HFFc6 (cell line): ENCODE data around the gene MKKS. TPM values are rescaled to one million over a fixed set of nuclear protein-coding genes. Genes with fewer than 3 reads are reported as not detected.
A peak's percentile ranks its signal among the peaks of the same experiment; 100 is the strongest.

Experiments used
- DNase-seq: peaks from one replicate; pipeline ENCODE4 v3.0.0-alpha.2; 2018
- H3K27ac Mint-ChIP-seq: 2 replicates; pipeline ENCODE4 v1.8.0; 2020; ENCODE audit warnings: mild to moderate bottlenecking, mixed read lengths
- H3K27me3 Mint-ChIP-seq: 2 replicates; pipeline ENCODE4 v1.8.0; 2021; ENCODE audit warnings: mild to moderate bottlenecking, moderate library complexity, mixed read lengths; ENCODE audit not compliant: insufficient read depth
- H3K36me3 Mint-ChIP-seq: 2 replicates; pipeline ENCODE4 v1.8.0; 2021; ENCODE audit warnings: low read depth, mixed read lengths
- H3K4me1 Mint-ChIP-seq: 2 replicates; pipeline ENCODE4 v1.8.0; 2020; ENCODE audit warnings: low read depth, mixed read lengths
- H3K4me3 Mint-ChIP-seq: 2 replicates; pipeline ENCODE4 v1.8.0; 2020; ENCODE audit warnings: mild to moderate bottlenecking, moderate library complexity, mixed read lengths
- H3K9me3 Mint-ChIP-seq: 2 replicates; pipeline ENCODE4 v1.8.0; 2020; ENCODE audit warnings: mild to moderate bottlenecking, mixed read lengths
- CTCF ChIP-seq: fragments of 200-600 bp; sonication (generic); IDR thresholded peaks from 2 replicates; pipeline ENCODE4 v1.5.0; 2021; ENCODE audit warnings: antibody characterized with exemption, mild to moderate bottlenecking
- total RNA-seq, 6 experiments: library from RNA; stranded (reverse); fragmentation: NEBNext Ultra II Directional; extraction: Animal tissue kit (Norgen Biotek cat#: 25700); gene quantifications; 2 replicates in 1 of 6; 3 replicates in 5 of 6; pipeline ENCODE4 v1.2.3, GENCODE V29; 2021

The MKKS gene
- total RNA-seq, 6 experiments from 2014 or later, result 6.0 to 10.0 (median 8.0) TPM

GRCh38 chr20:10454151-10454750 is 20.2 kb upstream of the MKKS start:
- peaks cover 5% of the 10 kb centered on the region; the same call in 1 of the 2 replicates for H3K27me3 Mint-ChIP-seq
- DNase-seq, result no peak
- H3K36me3 Mint-ChIP-seq, result peaks cover 27% of the 10 kb centered on the region
- H3K4me1 Mint-ChIP-seq, result peaks cover 8% of the 10 kb centered on the region
- TF ChIP-seq CTCF, result no peak
- no peak overlapping the region for H3K4me3 Mint-ChIP-seq
- no peak overlapping the region for H3K27ac Mint-ChIP-seq
- H3K9me3 Mint-ChIP-seq, result peaks cover 7% of the 10 kb centered on the region; the same call in 1 of the 2 replicates

GRCh38 chr20:10453241-10453640 is 19.2 kb upstream of the MKKS start:
- H3K27ac Mint-ChIP-seq, result no peak overlapping the region
- no peak for DNase-seq
- H3K4me3 Mint-ChIP-seq, result no peak overlapping the region
- H3K4me1 Mint-ChIP-seq, result peaks cover 14% of the 10 kb centered on the region
- peaks cover 7% of the 10 kb centered on the region; the same call in 1 of the 2 replicates for H3K9me3 Mint-ChIP-seq
- peaks cover 5% of the 10 kb centered on the region; the same call in 1 of the 2 replicates for H3K27me3 Mint-ChIP-seq
- peaks cover 18% of the 10 kb centered on the region for H3K36me3 Mint-ChIP-seq
- TF ChIP-seq CTCF, result no peak

DNA sequence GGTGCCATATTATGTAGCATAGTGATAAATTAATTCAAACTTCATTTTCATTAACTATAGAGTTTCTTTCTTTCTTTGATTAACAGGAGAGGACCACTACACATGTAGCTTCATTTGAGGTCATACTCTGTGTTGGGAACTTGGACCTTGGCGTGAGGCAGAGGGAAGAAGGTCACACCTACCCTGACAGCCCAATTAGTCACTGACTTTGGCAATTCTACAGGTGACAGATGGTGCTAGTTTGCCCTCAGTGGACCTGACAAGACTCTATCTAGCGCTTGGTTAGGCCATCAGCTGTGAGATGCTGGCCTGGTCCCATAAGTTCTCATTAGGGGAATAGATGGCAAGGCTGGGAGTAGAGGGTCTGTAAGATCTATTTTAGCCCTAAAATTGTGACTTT is 15.2 kb upstream of the MKKS start:
- H3K4me1 Mint-ChIP-seq, result peaks cover 34% of the 10 kb centered on the region
- no peak for DNase-seq
- H3K4me3 Mint-ChIP-seq, result no peak overlapping the region
- no peak for TF ChIP-seq CTCF
- peaks cover 7% of the 10 kb centered on the region; the same call in 1 of the 2 replicates for H3K36me3 Mint-ChIP-seq
- peaks cover 5% of the 10 kb centered on the region; the same call in 1 of the 2 replicates for H3K27me3 Mint-ChIP-seq
- no peaks in the 10 kb centered on the region for H3K9me3 Mint-ChIP-seq
- no peak overlapping the region for H3K27ac Mint-ChIP-seq

DNA sequence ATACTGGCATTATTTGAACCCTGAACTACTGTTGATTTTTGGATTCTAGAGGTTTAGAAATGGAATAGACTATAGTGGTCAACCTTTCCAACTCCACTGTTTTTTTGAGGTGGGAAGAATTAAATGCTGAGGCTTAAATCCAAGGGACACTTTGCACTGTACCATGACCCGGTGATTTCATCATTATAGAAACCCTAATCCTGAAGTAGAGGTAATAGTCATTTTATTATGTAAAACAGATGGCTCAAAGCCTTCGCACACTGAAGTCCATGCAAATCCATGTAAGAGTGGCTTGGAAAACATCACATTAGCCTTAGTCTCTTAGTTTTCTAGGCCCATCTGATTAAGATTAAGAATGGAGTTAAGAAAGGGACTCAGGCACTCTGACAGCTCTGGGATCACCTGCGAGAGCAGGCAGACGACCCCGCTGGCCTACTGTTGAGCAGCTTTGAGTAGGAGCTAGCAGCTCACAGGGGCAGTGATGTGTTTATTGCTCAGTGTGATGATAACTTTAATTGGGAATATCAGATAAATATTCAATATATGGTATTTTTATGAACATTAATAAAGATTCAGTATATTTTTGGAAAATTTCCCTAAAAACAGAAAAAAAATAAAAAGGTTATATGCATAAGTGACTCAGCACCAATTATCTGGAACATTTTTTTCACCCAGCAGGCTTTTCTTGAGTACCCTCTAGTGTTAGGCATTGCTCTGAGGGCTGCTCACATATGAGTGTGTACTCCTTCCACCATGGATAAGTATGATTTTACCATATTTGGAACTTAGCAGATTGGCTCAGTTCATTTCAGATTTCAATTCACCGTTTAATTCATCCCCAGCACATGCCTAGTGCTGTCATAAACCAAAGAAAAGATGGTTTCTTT is 14.5 kb upstream of the MKKS start:
- TF ChIP-seq CTCF, result no peak
- DNase-seq, result peak; percentile 19
- Mint-ChIP-seq H3K27me3 (peaks cover 5% of the 10 kb centered on the region; the same call in 1 of the 2 replicates), H3K27ac (no peak overlapping the region), H3K36me3 (peaks cover 7% of the 10 kb centered on the region; the same call in 1 of the 2 replicates), H3K4me1 (peaks cover 34% of the 10 kb centered on the region), H3K4me3 (no peak overlapping the region), H3K9me3 (no peaks in the 10 kb centered on the region)

DNA sequence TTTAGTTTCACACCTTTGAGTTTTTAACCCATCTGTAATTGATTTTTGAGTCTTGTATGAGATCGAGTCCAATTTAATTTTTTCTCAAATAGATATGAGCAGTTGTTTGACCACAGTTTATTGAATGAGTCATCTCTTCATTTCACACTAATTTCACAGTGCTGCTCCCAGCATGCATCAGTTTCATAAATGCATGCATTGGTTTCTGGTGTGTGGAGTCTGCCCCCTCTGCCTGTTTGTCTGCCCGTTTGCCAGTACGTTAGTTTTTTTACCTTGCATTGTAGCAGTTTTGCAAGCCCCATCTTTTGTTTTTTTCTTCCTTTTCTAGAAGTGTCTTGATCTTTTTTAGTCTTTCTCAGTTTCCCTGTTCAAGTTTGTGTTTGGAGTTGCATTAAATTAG is 13.0 kb upstream of the MKKS start:
- Mint-ChIP-seq H3K27ac (no peak overlapping the region; the same call in 1 of the 2 replicates), H3K4me1 (peaks cover 27% of the 10 kb centered on the region), H3K36me3 (no peaks in the 10 kb centered on the region), H3K27me3 (no peaks in the 10 kb centered on the region; the same call in 1 of the 2 replicates), H3K4me3 (peak overlapping the region; percentile 62), H3K9me3 (no peaks in the 10 kb centered on the region)
- DNase-seq, result peak; percentile 40
- no peak for TF ChIP-seq CTCF
